ENCODE data around the gene MTMR2. TPM values are rescaled to one million over a fixed set of nuclear protein-coding genes. Genes with fewer than 3 reads are reported as not detected.

Gene MTMR2
- polyA plus RNA-seq, 1 of the 3 experiments (the other 2 are of a cell fraction): 8.6 TPM

- 95% methylated on average over 2 of the region's 2 CpGs for WGBS (ENCODE audit: low lambda C conversion rate)
- Histone ChIP-seq H3K4me3 (ENCODE audit: low read depth in 2 of 2, low read length in 1 of 2) (no peak overlapping the region), H4K20me1 (ENCODE audit: insufficient read depth) (no peaks in the 10 kb centered on the region), H3K9me3 (no peaks in the 10 kb centered on the region), H3K79me2 (ENCODE audit: insufficient read depth) (no peaks in the 10 kb centered on the region; the same call in 1 of the 2 replicates), H3K9me2 (no peaks in the 10 kb centered on the region), H3K36me3 (replicated peaks in 1 of 2; ENCODE audit: control insufficient read depth in 1 of 2, insufficient read depth in 2 of 2, low read length in 1 of 2) (peaks cover 39 to 57% of the 10 kb centered on the region in 2 experiments), H3K27ac (ENCODE audit: low read depth in 2 of 2, low read length in 1 of 2) (no peak overlapping the region), H3K4me1 (ENCODE audit: control insufficient read depth in 1 of 2, insufficient read depth in 2 of 2, low read depth in 1 of 2, low read length in 1 of 2) (no peaks in the 10 kb centered on the region), H3K9ac (no peak overlapping the region), H3K4me2 (no peak overlapping the region), H3F3A (replicated peaks; ENCODE audit: insufficient read depth) (no peaks in the 10 kb centered on the region), H3K27me3 (ENCODE audit: insufficient read depth) (no peaks in the 10 kb centered on the region), H2AFZ (ENCODE audit: low read depth) (no peak overlapping the region)
- ChIA-PET POLR2A (no interaction called here), CTCF (interaction anchor here (2.0 kb wide), 1 partner anchor 30 kb away, joined by 6 read pairs; no protein-coding TSS in a partner anchor)
- no peak for DNase-seq
- no peak for TF ChIP-seq ELF1 (IDR thresholded peaks at IDR 0.05)
- TF ChIP-seq NFIC (IDR thresholded peaks at IDR 0.05; ENCODE audit: borderline replicate concordance): no peak
- no peak for TF ChIP-seq RXRA (IDR thresholded peaks at IDR 0.05; ENCODE audit: borderline replicate concordance, low read depth)
- TF ChIP-seq, protein P1, sequence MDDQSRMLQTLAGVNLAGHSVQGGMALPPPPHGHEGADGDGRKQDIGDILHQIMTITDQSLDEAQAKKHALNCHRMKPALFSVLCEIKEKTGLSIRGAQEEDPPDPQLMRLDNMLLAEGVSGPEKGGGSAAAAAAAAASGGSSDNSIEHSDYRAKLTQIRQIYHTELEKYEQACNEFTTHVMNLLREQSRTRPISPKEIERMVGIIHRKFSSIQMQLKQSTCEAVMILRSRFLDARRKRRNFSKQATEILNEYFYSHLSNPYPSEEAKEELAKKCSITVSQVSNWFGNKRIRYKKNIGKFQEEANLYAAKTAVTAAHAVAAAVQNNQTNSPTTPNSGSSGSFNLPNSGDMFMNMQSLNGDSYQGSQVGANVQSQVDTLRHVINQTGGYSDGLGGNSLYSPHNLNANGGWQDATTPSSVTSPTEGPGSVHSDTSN (IDR thresholded peaks at IDR 0.05): no peak
- TF ChIP-seq POLR2AphosphoS5 (IDR thresholded peaks at IDR 0.05; ENCODE audit: low read depth, low read length): no peak
- TF ChIP-seq REST (IDR thresholded peaks at IDR 0.05; ENCODE audit: low read depth, low read length): no peak
- TF ChIP-seq NRF1 (IDR thresholded peaks at IDR 0.05; ENCODE audit: low read depth, low read length): no peak
Measured at GRCh38 chr11:95805869-95806268, 118.0 kb downstream of the MTMR2 start.

DNA sequence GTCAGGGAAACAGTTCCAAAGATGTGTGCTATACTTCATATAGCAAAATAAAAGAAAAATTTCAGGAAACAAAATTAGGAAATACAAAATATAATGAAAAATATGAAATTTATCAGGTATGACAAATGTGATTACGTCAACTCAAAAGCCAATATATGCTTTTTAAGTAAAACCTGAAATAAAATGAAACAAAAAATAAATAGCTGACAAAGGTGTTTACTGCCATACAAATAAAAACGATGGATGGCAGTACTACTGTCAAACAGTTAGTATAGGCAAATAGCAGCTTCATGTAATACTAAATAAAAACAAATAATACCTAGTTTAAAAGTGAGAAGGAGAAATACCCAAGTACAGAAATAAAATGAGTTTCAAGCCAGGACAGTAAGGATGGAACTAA is 119.9 kb downstream of the MTMR2 start:
- Histone ChIP-seq H3K36me3 (replicated peaks in 1 of 2; ENCODE audit: control insufficient read depth in 1 of 2, insufficient read depth in 2 of 2, low read length in 1 of 2) (peaks cover 50 to 64% of the 10 kb centered on the region in 2 experiments), H3K27ac (ENCODE audit: low read depth in 2 of 2, low read length in 1 of 2) (no peak overlapping the region), H3K79me2 (ENCODE audit: insufficient read depth) (peaks cover under 1% of the 10 kb centered on the region; the same call in 1 of the 2 replicates), H2AFZ (ENCODE audit: low read depth) (no peak overlapping the region), H3K4me2 (no peak overlapping the region), H3K4me1 (ENCODE audit: control insufficient read depth in 1 of 2, insufficient read depth in 2 of 2, low read depth in 1 of 2, low read length in 1 of 2) (no peaks in the 10 kb centered on the region; a peak in 1 of 4 replicates), H4K20me1 (ENCODE audit: insufficient read depth) (no peaks in the 10 kb centered on the region), H3K4me3 (ENCODE audit: low read depth in 2 of 2, low read length in 1 of 2) (no peak overlapping the region), H3K9ac (no peak overlapping the region), H3K9me2 (no peaks in the 10 kb centered on the region), H3K27me3 (ENCODE audit: insufficient read depth) (no peaks in the 10 kb centered on the region), H3K9me3 (no peaks in the 10 kb centered on the region), H3F3A (replicated peaks; ENCODE audit: insufficient read depth) (no peaks in the 10 kb centered on the region)
- POLR2A ChIA-PET: no interaction called here
- DNase-seq: no peak
- CTCF ChIA-PET: interaction anchor here (0.9 to 1.4 kb wide), 3 partner anchors 13 to 33 kb away, joined by 3 read pairs; no protein-coding TSS in a partner anchor
- 96% methylated on average over 2 of the region's 2 CpGs for WGBS (ENCODE audit: low lambda C conversion rate)
- TF ChIP-seq MEF2A (IDR thresholded peaks at IDR 0.05; ENCODE audit: borderline replicate concordance, low read depth) (no peak), SMC3 (IDR thresholded peaks at IDR 0.05; ENCODE audit: low read depth, low read length) (no peak), TCF12 (IDR thresholded peaks at IDR 0.05) (no peak), CHD2 (IDR thresholded peaks at IDR 0.05; ENCODE audit: low read length, partially characterized antibody) (no peak), RCOR1 (IDR thresholded peaks at IDR 0.05; ENCODE audit: low read length) (no peak), GABPA (IDR thresholded peaks at IDR 0.05; ENCODE audit: low read depth) (no peak), RAD21 (IDR thresholded peaks at IDR 0.05; ENCODE audit: low read length) (no peak), GATA2 (CRISPR knock-in tag; IDR thresholded peaks at IDR 0.05) (no peak), ZBTB33 (IDR thresholded peaks at IDR 0.05; ENCODE audit: borderline replicate concordance, low read depth) (no peak), ELF1 (IDR thresholded peaks at IDR 0.05) (no peak), FOXM1 (IDR thresholded peaks at IDR 0.05; ENCODE audit: low read depth) (no peak), MXI1 (IDR thresholded peaks at IDR 0.05; ENCODE audit: low read depth, low read length) (no peak), YY1 (IDR thresholded peaks at IDR 0.05; ENCODE audit: low read depth) (no peak), SIN3A (IDR thresholded peaks at IDR 0.05; ENCODE audit: borderline replicate concordance, low read depth, low read length) (no peak)
- TF ChIP-seq, protein P2, sequence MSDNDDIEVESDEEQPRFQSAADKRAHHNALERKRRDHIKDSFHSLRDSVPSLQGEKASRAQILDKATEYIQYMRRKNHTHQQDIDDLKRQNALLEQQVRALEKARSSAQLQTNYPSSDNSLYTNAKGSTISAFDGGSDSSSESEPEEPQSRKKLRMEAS (IDR thresholded peaks at IDR 0.05; ENCODE audit: low read depth): no peak
- TF ChIP-seq, protein P1 (IDR thresholded peaks at IDR 0.05): no peak
